NCI-H1048 (cell line): ENCODE measurements around the gene SRGAP2B.
"Not testable (repeated sequence)": the region's sequence is repeated elsewhere in the genome, so short reads cannot be mapped to it uniquely, and the experiment has no call there.

ENCODE experiments used
- DNase-seq: peaks from one replicate; lab custom pipeline; 2025; lab: John Stamatoyannopoulos, UW

Gene SRGAP2B

GRCh38 chr1:144995833-144996410, 99.2 kb downstream of the SRGAP2B start:
- not testable (repeated sequence) for DNase-seq

- DNase-seq, result not testable (repeated sequence)
These were observed 102.2 kb downstream of the SRGAP2B start for GRCh38 chr1:144992915-144993314.

DNA sequence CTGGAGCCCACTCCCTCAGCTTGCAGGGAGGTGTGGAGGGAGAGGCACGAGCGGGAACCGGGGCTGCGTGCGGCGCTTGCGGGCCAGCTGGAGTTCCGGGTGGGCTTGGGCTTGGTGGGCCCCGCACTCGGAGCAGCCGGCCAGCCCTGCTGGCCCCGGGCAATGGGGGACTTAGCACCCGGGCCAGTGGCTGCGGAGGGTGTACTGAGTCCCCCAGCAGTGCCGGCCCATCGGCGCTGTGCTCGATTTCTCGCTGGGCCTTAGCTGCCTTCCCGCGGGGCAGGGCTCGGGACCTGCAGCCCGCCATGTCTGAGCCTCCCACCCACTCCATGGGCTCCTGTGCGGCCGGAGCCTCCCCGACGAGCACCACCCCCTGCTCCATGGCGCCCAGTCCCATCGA, 104.5 kb downstream of the SRGAP2B start:
- DNase-seq, result not testable (repeated sequence)

DNA sequence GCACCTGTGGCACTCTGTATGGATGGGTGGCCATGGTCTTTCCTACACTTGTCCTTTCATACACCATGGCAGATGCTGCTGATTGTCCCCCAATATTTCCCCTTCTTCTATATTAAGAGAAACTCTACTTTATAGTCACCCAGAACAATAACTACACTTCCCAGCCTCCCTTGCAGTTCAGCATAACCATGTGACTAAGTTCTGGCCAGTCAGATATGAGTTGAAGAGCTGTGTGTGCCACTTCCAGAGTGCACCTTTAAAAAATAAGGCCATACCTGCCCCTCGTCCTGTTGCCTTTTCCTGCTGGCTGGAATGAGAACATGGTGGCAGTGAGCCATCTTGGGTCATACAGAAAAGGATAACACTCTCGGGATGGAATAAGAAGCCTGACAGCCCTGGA, 108.0 kb downstream of the SRGAP2B start:
- DNase-seq, result not testable (repeated sequence)

DNA sequence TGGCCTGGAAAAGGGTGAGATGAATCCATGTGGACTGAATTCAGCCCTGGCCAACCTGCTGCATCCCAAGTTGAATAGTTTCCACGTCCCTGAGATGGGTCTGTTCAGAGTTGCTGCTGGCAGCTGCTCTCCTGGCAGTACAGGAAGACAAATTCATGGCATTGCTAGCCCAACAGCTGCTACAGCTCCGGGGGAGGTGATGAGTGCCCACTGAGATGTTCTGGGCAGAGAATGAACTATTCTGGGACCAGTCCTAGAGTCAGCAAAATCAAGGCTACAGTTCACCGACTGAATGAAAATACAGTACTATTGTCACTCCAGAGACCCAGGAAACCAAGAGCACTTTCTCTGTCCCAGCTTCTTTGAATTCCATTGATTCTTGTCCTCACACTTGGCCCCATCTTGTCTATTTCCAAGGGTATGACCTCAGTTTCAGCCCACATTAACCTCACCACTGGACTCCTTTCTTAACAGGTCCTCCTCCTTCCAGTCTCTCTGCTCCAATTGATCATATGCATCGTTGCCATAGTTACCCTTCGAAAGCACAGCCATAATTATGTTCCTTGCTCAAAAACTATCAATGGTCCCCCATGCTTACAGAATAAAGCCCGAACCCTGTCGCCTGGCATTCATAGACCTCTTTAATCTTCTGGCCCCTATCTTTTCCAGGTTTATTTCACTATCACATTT, 108.8 kb downstream of the SRGAP2B start:
- DNase-seq, result not testable (repeated sequence)

DNA sequence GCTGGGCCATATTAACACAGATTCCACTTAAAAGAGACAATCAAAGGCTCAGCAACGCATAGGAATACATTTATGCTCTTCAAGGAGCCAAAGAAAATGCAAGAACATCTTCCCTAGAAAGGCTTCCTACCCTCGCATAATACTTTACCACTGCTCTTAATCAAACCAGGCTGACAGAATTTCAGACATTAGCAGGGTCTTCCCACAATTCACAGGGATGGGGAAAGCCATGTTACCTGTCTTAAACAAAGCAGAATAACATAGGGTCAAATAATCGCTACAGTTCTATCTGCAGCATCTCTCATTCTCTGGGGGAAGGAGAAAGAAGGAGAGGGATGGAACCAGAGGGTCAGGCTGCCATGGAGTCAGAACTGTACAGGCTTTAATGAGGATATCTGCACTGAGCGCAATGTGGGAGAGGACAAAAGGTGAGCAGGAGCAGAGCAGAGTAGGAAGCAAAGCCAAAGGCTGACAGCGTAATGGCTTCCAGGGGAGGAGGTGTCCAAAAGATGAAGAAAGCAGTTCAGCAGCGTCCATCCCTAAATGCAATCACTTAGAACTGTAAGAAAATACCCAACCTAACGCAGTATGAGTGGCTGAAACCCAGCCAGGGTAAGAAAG, 109.5 kb downstream of the SRGAP2B start:
- DNase-seq, result not testable (repeated sequence)

- DNase-seq, result not testable (repeated sequence)
These were observed 112.2 kb downstream of the SRGAP2B start for GRCh38 chr1:144982802-144983525.

- DNase-seq, result not testable (repeated sequence)
These were observed 114.0 kb downstream of the SRGAP2B start for GRCh38 chr1:144981157-144981556.

GRCh38 chr1:144979960-144980595, 115.0 kb downstream of the SRGAP2B start:
- DNase-seq, result not testable (repeated sequence)

- DNase-seq, result not testable (repeated sequence)
These were observed 117.3 kb downstream of the SRGAP2B start for GRCh38 chr1:144977856-144978255.

- DNase-seq, result not testable (repeated sequence)
These were observed 123.2 kb downstream of the SRGAP2B start for GRCh38 chr1:144971936-144972335.

DNA sequence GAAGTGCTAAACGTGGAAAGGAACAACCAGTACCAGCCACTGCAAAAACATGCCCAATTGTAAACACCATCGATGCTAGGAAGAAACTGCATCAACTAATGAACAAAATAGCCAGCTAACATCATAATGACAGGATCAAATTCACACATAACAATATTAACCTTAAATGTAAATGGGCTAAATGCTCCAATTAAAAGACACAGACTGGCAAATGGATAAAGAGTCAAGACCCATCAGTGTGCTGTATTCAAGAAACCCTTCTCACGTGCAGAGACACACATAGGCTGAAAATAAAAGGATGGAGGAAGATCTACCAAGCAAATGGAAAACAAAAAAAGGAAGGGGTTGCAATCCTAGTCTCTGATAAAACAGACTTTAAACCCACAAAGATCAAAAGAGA, 128.6 kb downstream of the SRGAP2B start:
- DNase-seq, result not testable (repeated sequence)

DNA sequence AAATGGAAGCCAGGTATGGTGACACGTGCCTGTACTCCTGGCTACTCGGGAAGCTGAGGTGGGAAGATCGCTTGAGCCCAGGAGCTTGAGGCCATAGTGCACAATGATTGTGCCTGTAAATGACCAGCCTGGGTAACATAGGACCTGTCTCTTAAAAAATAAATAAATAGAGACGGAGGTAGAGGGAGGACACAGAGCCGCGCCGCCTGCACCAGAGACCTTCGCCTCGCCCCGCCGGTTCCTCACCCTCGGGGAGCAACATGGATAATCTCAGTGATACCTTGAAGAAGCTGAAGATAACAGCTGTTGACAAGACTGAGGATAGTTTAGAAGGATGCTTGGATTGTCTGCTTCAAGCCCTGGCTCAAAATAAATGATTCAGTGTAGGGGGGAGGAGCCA, 130.4 kb downstream of the SRGAP2B start:
- not testable (repeated sequence) for DNase-seq

DNA sequence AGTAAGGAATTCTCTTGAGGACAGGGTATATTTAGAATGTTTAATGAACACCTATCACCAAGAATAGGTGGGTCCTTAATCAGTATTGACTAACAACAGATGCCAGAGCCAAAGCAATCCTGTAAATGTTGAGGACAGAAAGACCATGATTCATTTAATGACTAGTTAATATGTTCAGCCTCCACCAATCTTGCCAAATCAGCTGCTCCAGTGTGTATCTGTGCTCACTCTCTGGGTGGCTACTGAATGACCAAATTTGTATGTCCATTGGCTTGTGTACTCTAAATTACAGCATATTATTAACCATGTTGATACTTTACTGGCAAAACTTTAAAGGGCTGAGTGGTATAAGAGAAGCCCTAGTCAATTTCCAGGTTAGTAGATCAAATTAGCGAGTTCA, 130.9 kb downstream of the SRGAP2B start:
- not testable (repeated sequence) for DNase-seq

DNA sequence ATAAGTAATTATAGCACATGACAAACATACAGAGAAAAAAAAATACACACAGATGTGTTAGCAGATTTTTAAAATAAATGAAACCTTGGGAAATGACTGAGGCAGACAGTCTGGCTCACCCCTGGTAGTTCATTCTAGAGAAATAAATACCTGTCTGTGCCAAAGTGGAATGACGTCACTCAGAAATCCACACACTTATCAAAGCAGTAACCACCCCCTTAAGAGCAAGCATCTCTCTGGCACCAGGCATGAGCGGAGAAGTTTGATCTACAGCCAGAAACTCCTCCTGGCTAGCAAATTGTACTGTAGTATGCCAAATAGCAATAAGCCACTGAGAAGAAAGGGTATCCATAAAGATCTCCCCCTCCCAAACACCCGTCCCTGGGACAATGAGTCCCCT, 131.6 kb downstream of the SRGAP2B start:
- DNase-seq, result not testable (repeated sequence)

DNA sequence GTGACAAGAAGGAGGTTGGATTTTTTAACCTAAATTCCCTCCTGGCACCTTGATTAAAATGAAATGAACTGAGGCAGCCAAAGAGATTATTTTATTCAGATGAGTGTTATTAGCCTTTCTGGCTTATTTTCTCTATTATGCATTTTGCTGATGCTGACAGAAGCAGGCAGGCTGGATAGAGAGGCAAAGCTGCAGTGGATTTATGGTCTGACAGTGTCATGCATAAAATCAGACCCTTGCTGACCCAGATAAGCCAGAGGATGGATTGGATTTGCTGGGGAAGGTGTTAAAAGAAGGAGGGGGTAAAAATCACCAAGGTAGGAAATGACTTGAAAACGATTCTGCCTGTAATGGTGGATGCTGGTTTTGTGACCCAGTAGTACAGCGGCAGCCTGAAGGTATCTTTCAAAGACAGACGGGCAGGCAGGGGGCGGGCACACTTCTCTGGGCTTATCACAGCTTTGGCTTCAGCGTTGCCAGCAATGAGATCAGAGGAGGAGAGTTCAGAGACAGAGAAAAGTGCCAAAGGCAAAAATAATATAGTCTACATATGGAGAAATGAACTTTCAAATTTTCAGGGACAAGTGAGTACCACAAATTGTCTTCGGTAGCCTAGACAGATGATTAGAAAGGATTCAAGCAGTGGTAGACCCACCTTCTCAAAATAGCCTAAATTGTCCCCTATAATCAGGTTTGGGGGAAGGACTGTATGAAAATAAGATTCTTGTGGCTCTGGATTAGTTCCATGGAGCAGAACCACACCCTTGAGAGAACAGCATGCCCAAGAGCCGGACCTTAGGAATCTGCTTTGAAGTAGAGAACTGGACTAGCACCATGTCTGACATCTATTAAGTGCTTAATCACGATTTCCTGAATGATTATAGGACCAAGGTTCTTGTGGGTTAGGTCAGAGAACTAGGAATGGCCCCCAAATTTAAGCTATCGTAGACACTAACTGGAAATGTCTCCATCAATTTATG, 133.2 kb downstream of the SRGAP2B start:
- DNase-seq, result not testable (repeated sequence)

- DNase-seq, result not testable (repeated sequence)
These were observed 134.1 kb downstream of the SRGAP2B start for GRCh38 chr1:144960929-144961488.

- not testable (repeated sequence) for DNase-seq
These were observed 146.7 kb downstream of the SRGAP2B start for GRCh38 chr1:144948390-144948789.

GRCh38 chr1:144947495-144947894, 147.6 kb downstream of the SRGAP2B start:
- DNase-seq, result not testable (repeated sequence)
